ENCODE data around the gene VPS39.

The VPS39 gene, protein sequence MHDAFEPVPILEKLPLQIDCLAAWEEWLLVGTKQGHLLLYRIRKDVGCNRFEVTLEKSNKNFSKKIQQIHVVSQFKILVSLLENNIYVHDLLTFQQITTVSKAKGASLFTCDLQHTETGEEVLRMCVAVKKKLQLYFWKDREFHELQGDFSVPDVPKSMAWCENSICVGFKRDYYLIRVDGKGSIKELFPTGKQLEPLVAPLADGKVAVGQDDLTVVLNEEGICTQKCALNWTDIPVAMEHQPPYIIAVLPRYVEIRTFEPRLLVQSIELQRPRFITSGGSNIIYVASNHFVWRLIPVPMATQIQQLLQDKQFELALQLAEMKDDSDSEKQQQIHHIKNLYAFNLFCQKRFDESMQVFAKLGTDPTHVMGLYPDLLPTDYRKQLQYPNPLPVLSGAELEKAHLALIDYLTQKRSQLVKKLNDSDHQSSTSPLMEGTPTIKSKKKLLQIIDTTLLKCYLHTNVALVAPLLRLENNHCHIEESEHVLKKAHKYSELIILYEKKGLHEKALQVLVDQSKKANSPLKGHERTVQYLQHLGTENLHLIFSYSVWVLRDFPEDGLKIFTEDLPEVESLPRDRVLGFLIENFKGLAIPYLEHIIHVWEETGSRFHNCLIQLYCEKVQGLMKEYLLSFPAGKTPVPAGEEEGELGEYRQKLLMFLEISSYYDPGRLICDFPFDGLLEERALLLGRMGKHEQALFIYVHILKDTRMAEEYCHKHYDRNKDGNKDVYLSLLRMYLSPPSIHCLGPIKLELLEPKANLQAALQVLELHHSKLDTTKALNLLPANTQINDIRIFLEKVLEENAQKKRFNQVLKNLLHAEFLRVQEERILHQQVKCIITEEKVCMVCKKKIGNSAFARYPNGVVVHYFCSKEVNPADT

GRCh38 chr15:42207674-42208579, at the start of gene VPS39:
VPS39 (minus strand) TSS chr15:42208304; CDS start chr15:42208153, 151 bp downstream.
- no peaks in the 10 kb centered on the region for H3K36me3 ChIP-seq (ENCODE audit: control insufficient read depth, insufficient read depth, low read length)
- H2AFZ ChIP-seq: peak within 1 kb of the TSS; percentile 69
- peak within 1 kb of the TSS; percentile 70 for H3K4me2 ChIP-seq (ENCODE audit: low read length)
- no peaks in the 10 kb centered on the region for H3K9me3 ChIP-seq (ENCODE audit: control insufficient read depth, low read length)
- peak within 1 kb of the TSS; percentile 64 for H3K27ac ChIP-seq
- H3K4me1 ChIP-seq: peaks cover 6% of the 10 kb centered on the region
- no peaks in the 10 kb centered on the region for H3K27me3 ChIP-seq (ENCODE audit: control insufficient read depth, insufficient read depth, low read length)
- peaks cover 8% of the 10 kb centered on the region for H3K79me2 ChIP-seq
- peak within 1 kb of the TSS; percentile 21 for H3K9ac ChIP-seq
- TF ChIP-seq, protein P1, sequence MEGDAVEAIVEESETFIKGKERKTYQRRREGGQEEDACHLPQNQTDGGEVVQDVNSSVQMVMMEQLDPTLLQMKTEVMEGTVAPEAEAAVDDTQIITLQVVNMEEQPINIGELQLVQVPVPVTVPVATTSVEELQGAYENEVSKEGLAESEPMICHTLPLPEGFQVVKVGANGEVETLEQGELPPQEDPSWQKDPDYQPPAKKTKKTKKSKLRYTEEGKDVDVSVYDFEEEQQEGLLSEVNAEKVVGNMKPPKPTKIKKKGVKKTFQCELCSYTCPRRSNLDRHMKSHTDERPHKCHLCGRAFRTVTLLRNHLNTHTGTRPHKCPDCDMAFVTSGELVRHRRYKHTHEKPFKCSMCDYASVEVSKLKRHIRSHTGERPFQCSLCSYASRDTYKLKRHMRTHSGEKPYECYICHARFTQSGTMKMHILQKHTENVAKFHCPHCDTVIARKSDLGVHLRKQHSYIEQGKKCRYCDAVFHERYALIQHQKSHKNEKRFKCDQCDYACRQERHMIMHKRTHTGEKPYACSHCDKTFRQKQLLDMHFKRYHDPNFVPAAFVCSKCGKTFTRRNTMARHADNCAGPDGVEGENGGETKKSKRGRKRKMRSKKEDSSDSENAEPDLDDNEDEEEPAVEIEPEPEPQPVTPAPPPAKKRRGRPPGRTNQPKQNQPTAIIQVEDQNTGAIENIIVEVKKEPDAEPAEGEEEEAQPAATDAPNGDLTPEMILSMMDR (IDR thresholded peaks at IDR 0.05): no peak
- H3K4me3 ChIP-seq (ENCODE audit: low read depth, low read length): peak within 1 kb of the TSS; percentile 93

GRCh38 chr15:42253300-42253699, 45.2 kb upstream of the VPS39 start:
- no peaks in the 10 kb centered on the region for H3K9me3 ChIP-seq (ENCODE audit: control insufficient read depth, low read length)
- TF ChIP-seq, protein P1 (IDR thresholded peaks at IDR 0.05): no peak
- no peaks in the 10 kb centered on the region for H3K36me3 ChIP-seq (ENCODE audit: control insufficient read depth, insufficient read depth, low read length)
- H3K79me2 ChIP-seq: peaks cover 2% of the 10 kb centered on the region
- no peak overlapping the region for H2AFZ ChIP-seq
- no peak overlapping the region for H3K27ac ChIP-seq
- H3K4me2 ChIP-seq (ENCODE audit: low read length): no peak overlapping the region
- H3K9ac ChIP-seq: no peak overlapping the region
- H3K27me3 ChIP-seq (ENCODE audit: control insufficient read depth, insufficient read depth, low read length): no peaks in the 10 kb centered on the region
- H3K4me1 ChIP-seq: no peaks in the 10 kb centered on the region
- H3K4me3 ChIP-seq (ENCODE audit: low read depth, low read length): no peak overlapping the region

GRCh38 chr15:42240823-42241222, 32.7 kb upstream of the VPS39 start:
- Histone ChIP-seq H3K9me3 (ENCODE audit: control insufficient read depth, low read length) (no peaks in the 10 kb centered on the region), H3K4me2 (ENCODE audit: low read length) (no peak overlapping the region), H3K9ac (no peak overlapping the region), H3K27me3 (ENCODE audit: control insufficient read depth, insufficient read depth, low read length) (no peaks in the 10 kb centered on the region), H3K27ac (no peak overlapping the region), H3K36me3 (ENCODE audit: control insufficient read depth, insufficient read depth, low read length) (no peaks in the 10 kb centered on the region), H3K4me3 (ENCODE audit: low read depth, low read length) (no peak overlapping the region), H3K79me2 (no peaks in the 10 kb centered on the region), H3K4me1 (no peaks in the 10 kb centered on the region), H2AFZ (no peak overlapping the region)
- TF ChIP-seq, protein P1 (IDR thresholded peaks at IDR 0.05): no peak

GRCh38 chr15:42239528-42240182, 31.6 kb upstream of the VPS39 start:
- no peaks in the 10 kb centered on the region for H3K36me3 ChIP-seq (ENCODE audit: control insufficient read depth, insufficient read depth, low read length)
- TF ChIP-seq, protein P1 (IDR thresholded peaks at IDR 0.05): no peak

More at GRCh38 chr15:42239528-42240182, 31.6 kb upstream of the VPS39 start:
- no peaks in the 10 kb centered on the region for H3K79me2 ChIP-seq
- H3K4me3 ChIP-seq (ENCODE audit: low read depth, low read length): no peak overlapping the region
- H3K27ac ChIP-seq: no peak overlapping the region
- H3K9ac ChIP-seq: no peak overlapping the region
- no peaks in the 10 kb centered on the region for H3K9me3 ChIP-seq (ENCODE audit: control insufficient read depth, low read length)
- H3K4me1 ChIP-seq: no peaks in the 10 kb centered on the region
- H3K4me2 ChIP-seq (ENCODE audit: low read length): no peak overlapping the region
- H3K27me3 ChIP-seq (ENCODE audit: control insufficient read depth, insufficient read depth, low read length): no peaks in the 10 kb centered on the region
- H2AFZ ChIP-seq: no peak overlapping the region

Data from parathyroid adenoma (tissue), 2 donors.